ENCODE results near the gene SF3A2.

The SF3A2 gene

DNA sequence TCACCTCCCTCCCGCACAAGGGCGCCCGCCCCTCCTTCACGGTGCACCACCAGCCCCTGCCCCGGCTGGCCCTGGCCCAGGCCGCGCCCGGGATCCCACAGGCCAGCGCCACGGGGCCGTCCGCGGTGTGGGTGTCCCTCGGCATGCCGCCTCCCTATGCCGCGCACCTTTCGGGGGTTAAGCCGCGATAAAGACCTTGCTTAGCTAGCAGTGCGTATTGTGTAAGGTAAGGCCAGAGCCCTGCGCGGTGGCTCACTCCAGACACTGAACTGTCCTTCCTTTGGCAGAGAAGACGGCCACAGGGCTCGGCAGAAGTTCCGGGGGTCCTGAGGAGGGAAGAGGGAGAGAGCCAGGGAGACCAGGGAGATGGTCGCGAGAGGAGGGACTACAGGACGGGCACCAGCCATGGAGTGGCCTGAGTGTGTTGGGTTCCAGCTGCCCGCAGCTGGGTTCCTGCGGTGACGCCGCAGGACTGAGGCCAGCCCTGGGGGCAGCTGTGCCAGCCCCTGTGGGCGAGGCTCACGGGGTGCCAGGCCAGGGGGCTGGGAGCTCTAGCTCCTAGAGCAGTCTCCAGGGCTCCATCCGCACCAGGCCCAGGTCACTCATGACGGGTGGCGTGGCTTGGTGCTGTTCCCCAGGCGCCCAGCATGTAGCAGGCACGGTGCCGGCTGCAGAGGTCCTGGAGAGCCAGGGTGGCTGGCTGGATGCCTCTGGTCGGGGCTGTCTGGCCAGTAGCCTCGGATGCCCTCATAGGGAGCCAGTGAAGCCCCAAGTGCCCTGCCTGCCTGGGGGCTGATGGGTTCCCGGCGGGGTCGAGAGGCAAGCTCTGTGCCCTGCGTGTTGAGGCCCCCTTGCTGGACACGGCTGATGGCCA is 8.2 kb upstream of the SF3A2 start:
- no peak overlapping the region for H3K27ac ChIP-seq (ENCODE audit: poor library complexity, severe bottlenecking)

DNA sequence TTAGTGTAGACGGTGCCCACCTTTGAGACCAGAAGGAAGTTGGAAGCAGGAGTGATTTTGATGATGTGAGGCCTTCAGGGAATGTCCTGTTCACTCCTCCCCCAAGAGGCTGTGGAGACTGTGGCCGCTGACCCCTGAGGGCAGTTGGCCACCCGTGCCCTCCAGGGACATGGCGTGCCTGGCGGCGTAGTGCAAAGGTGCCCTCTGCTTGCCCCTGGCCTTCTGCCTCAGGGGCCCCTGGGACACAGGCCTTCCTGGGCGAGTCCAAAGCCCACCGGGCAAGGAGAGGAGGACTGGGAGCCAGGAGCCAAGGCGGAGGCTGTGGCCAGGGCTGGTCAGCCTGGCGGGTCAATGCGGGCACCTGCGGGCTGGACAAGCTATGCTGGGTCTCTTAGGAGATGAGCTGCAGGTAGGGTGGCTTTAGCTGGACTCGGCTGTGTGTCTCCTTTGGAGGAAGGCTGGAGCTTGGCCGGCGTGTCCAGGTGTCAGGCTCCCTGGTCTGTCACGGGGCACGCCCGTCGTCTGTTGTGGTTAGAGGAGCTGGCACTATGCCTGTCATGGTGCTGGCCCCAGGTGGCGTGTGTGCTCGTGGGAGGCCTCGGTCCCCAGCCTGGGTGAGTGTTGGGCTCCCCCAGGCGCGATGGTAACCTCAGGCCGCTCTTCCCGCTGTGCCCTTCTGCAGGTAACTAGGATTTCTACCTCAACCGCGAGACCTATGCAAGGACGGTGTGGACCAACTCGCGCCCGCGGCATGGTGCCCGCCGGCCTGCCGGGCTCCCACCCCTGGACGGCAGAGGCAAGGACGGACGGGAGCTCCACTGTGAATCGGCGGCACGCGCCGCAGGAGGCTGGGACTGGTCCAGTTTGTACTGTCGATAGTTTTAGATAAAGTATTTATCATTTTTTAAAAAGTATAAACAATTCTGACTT is 7.3 kb upstream of the SF3A2 start:
- no peak for DNase-seq (ENCODE audit: low spot score)
- Histone ChIP-seq H3K9me3 (ENCODE audit: severe bottlenecking) (no peaks in the 10 kb centered on the region), H3K36me3 (ENCODE audit: low read depth) (peaks cover 53% of the 10 kb centered on the region), H3K4me1 (ENCODE audit: insufficient read depth, poor library complexity, severe bottlenecking) (no peaks in the 10 kb centered on the region), H3K4me3 (ENCODE audit: severe bottlenecking) (no peak overlapping the region), H3K27ac (ENCODE audit: poor library complexity, severe bottlenecking) (no peak overlapping the region), H3K27me3 (ENCODE audit: insufficient read depth, poor library complexity, severe bottlenecking) (no peaks in the 10 kb centered on the region)
- TF ChIP-seq, protein P1, sequence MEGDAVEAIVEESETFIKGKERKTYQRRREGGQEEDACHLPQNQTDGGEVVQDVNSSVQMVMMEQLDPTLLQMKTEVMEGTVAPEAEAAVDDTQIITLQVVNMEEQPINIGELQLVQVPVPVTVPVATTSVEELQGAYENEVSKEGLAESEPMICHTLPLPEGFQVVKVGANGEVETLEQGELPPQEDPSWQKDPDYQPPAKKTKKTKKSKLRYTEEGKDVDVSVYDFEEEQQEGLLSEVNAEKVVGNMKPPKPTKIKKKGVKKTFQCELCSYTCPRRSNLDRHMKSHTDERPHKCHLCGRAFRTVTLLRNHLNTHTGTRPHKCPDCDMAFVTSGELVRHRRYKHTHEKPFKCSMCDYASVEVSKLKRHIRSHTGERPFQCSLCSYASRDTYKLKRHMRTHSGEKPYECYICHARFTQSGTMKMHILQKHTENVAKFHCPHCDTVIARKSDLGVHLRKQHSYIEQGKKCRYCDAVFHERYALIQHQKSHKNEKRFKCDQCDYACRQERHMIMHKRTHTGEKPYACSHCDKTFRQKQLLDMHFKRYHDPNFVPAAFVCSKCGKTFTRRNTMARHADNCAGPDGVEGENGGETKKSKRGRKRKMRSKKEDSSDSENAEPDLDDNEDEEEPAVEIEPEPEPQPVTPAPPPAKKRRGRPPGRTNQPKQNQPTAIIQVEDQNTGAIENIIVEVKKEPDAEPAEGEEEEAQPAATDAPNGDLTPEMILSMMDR (IDR thresholded peaks at IDR 0.05; ENCODE audit: poor library complexity, severe bottlenecking), result no peak
- no peak for ATAC-seq (ENCODE audit: low read depth)

More for the DNA sequence above, 8.2 kb upstream of the SF3A2 start:
- DNase-seq (ENCODE audit: low spot score), result no peak
- TF ChIP-seq, protein P1 (IDR thresholded peaks at IDR 0.05; ENCODE audit: poor library complexity, severe bottlenecking), result no peak
- no peaks in the 10 kb centered on the region for H3K9me3 ChIP-seq (ENCODE audit: severe bottlenecking)
- no peak overlapping the region for H3K4me3 ChIP-seq (ENCODE audit: severe bottlenecking)
- ATAC-seq (ENCODE audit: low read depth), result no peak
- H3K36me3 ChIP-seq (ENCODE audit: low read depth), result peaks cover 43% of the 10 kb centered on the region
- H3K27me3 ChIP-seq (ENCODE audit: insufficient read depth, poor library complexity, severe bottlenecking), result no peaks in the 10 kb centered on the region
- no peaks in the 10 kb centered on the region for H3K4me1 ChIP-seq (ENCODE audit: insufficient read depth, poor library complexity, severe bottlenecking)

DNA sequence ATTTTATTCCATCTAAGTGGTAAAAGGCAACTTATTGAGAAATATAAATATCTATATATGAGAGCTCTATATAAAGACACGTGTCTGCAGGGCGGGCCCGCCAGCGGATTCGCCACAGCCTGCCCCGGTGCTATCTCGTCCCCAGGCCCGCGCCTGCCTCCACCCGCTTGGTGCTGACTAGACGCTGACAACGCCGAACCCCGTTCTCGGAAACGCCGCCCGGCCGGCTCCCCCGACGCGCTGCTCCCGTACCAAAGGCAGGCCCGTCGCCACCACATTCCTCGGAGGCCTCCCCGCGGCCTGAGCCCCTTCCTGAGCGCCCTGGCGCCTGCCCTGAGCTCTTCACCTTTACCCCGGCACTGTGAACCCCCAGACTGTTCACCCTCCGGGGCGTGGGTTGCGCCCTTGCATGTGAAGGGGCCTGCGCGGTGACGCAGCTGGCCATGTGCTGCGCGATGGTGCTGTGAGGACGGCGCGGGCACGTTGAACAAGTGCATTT is 6.5 kb upstream of the SF3A2 start:
- Histone ChIP-seq H3K27me3 (ENCODE audit: insufficient read depth, poor library complexity, severe bottlenecking) (no peaks in the 10 kb centered on the region), H3K27ac (ENCODE audit: poor library complexity, severe bottlenecking) (no peak overlapping the region), H3K4me3 (ENCODE audit: severe bottlenecking) (no peak overlapping the region), H3K9me3 (ENCODE audit: severe bottlenecking) (no peaks in the 10 kb centered on the region), H3K4me1 (ENCODE audit: insufficient read depth, poor library complexity, severe bottlenecking) (no peaks in the 10 kb centered on the region), H3K36me3 (ENCODE audit: low read depth) (peaks cover 55% of the 10 kb centered on the region)
- TF ChIP-seq, protein P1 (IDR thresholded peaks at IDR 0.05; ENCODE audit: poor library complexity, severe bottlenecking), result no peak
- DNase-seq (ENCODE audit: low spot score), result no peak
- ATAC-seq (ENCODE audit: low read depth), result no peak

DNA sequence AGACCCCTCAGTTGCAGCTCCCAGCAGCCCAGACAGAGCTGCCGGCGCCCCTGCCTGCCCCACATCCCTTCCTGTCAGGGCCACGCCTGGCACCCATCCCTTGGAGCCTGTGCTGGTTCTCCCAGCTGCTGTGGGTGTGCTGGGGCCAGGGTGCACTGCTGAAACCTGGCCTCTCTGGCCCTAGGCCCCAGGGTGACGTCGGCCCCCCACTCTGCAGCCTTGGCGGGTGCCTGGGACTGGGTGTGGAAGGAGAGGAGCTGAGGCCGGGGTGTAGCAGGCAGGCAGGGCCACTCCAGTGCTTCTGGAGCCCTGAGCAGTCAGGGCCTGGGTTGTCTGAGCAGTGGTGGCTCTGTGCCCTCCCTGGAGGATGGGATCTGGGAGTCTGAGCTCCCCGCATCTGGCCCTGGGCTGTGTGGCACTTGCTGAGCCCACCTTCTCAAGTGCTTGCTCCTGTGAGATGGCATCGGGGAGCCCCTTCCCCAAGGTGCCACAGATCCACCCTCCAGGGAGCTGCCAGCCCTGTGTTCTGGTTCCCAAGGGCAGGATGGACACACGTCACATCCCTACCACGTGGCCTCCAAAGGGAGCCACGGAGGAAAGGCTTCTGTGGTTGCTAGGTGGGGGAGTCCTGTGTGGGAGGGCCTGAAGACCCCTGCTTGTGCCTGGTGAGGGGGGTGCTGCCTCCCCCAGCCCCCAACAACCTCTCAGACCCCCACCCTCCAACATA is 5.7 kb upstream of the SF3A2 start:
- Histone ChIP-seq H3K27me3 (ENCODE audit: insufficient read depth, poor library complexity, severe bottlenecking) (no peaks in the 10 kb centered on the region), H3K4me1 (ENCODE audit: insufficient read depth, poor library complexity, severe bottlenecking) (no peaks in the 10 kb centered on the region), H3K4me3 (ENCODE audit: severe bottlenecking) (no peak overlapping the region), H3K36me3 (ENCODE audit: low read depth) (peaks cover 46% of the 10 kb centered on the region), H3K27ac (ENCODE audit: poor library complexity, severe bottlenecking) (no peak overlapping the region), H3K9me3 (ENCODE audit: severe bottlenecking) (no peaks in the 10 kb centered on the region)
- 0 out of 3 replicates have a peak, but pooled peaks have one; percentile 5 for ATAC-seq (ENCODE audit: low read depth)
- DNase-seq (ENCODE audit: low spot score), result no peak
- TF ChIP-seq, protein P1 (IDR thresholded peaks at IDR 0.05; ENCODE audit: poor library complexity, severe bottlenecking), result no peak

All from RWPE2 (cell line).